Raji (cell line): Measurements from ENCODE around the gene MTHFS.

ENCODE experiments used
- POLR2A ChIP-seq: IDR thresholded peaks from 2 replicates; pipeline ENCODE4 v1.6.1; 2011; ENCODE audit warnings: low read depth, low read length, control low read depth; ENCODE audit not compliant: insufficient read depth

Gene MTHFS

DNA sequence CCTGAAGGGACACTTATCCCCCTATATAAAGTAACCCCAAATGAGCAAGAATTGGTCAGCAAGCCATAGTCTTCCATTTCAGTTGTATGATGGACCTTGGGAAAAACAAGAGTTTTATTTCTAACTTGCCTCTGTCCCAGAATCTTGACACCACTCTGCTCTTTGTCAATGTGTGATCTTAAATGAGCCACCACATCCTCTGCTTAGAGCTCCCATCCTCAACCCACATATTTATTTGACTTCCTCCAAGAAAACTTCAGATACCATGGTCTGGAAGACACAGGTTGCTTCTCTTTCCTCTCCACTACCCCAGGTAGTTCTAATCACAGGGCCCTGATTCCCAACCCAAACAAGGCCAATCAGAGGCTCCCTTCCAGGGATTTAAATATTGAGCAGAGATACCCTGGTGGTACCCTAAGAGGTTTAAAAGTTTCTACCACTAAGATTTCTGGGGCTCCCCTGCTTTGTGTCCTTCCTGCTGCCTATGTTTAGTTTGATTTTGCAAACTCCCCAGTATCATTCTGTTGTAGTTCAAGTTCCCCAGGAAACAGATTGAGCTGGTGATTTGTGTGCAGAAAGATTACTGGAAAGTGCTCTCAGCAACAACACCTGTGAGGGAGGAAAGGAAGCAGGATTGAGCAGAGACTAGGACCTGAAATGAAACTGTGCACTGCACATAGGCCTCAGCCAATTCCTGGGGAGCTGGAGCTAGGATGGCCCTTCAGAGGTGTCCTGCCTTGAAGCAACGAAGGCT, 64.3 kb downstream of the MTHFS start:
- TF ChIP-seq POLR2A: no peak

DNA sequence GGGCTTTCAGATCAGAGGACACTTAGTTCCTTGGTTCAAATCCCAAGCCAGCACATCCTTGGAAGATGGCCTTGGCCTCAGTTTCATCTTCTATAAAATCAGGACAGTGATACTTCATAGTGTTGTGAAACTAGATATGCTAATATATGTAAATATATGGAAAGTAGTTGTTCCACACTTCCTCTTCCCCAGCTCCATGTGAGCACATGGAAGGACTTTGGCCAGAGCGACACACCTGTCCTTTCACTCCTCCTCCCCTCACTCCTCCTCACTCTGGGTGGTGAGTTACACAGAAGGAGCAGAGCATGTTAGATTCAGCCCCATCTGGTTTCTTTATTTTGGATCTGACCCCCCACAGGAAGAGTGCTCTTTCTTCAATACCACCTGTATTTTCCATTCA, 65.2 kb downstream of the MTHFS start:
- no peak for TF ChIP-seq POLR2A

DNA sequence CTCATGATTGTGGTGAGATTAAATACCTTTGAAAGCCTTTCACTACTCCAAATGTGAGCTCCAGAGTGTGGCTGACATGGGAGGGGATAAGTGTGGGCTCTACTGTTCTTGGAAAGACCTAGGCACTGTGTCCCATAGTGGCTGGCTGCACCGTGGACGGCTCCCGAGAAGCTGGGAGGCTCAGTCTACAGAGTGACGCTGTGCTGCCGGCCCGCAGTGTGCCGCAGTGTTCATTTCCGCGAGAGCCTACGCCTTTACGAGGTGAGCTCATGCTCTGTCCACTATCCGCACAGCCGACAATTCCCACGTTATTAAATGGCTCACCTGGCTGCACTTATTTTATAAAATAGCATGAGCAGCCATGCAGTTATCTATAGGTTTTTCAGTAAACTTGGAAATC, 66.9 kb downstream of the MTHFS start:
- no peak for TF ChIP-seq POLR2A

GRCh38 chr15:79828447-79828846, 68.4 kb downstream of the MTHFS start:
- TF ChIP-seq POLR2A: no peak

GRCh38 chr15:79826800-79827199, 70.0 kb downstream of the MTHFS start:
- TF ChIP-seq POLR2A: no peak

GRCh38 chr15:79824136-79824701, 72.6 kb downstream of the MTHFS start:
- no peak for TF ChIP-seq POLR2A

DNA sequence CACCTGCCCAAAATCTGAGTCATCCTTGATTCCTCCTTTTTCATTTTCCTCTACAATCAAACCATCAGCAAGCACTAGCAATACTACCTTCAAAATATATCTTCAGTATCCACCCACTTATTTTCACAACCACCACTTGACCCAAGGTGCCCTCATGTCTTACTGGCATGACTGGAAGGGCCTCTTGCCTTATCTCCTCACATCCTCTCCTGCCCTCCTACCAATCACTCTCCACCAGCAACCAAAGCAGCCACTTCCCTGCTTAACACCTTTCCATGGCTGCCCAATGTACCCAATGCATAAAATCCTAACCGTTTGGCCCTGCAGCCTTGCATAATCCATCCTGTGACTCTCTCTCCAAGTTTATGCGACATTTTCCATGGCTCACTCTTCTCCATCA, 76.0 kb downstream of the MTHFS start:
- no peak for TF ChIP-seq POLR2A

DNA sequence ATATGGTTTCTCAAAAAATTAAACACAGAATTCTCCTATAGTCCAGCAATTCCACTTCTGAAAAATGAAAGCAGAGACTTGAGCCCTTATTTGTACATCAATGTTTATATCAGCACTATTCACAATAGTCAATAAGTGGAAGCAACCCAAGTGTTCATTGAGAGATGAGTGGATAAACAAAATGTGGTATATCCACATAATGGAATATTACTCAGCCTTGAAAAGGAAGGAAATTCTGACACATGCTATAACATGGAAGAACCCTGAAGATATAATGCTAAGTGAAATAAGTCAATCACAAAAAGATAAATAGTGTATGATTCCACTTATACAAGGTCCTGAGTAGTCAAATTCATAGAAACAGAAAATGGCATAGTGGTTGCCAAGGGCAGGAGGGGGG, 76.6 kb downstream of the MTHFS start:
- TF ChIP-seq POLR2A: no peak

DNA sequence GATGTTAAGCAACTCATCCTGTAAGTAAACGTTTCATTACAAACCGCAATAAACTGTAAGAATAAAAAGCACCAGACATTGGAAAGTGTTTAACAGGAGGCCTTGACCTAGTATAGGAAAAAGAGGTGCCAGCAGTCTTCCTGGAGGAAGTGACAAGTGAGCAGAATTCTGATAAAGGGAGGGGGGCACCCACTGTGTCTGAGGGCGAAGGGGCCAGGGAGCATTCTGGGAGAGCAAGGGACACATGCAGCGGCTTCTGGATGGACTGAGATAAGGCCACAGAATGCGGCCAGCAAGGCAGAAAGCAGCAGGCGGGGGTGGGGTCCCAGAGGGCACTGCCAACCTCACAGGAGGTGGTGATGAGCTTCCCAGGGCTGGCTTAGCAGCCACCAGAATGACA, 80.2 kb downstream of the MTHFS start:
- TF ChIP-seq POLR2A: no peak

GRCh38 chr15:79815468-79815867, 81.3 kb downstream of the MTHFS start:
- no peak for TF ChIP-seq POLR2A

- TF ChIP-seq POLR2A: no peak
These were observed 84.3 kb downstream of the MTHFS start for GRCh38 chr15:79812541-79812940.

GRCh38 chr15:79811406-79812405, 85.1 kb downstream of the MTHFS start:
- TF ChIP-seq POLR2A: no peak

DNA sequence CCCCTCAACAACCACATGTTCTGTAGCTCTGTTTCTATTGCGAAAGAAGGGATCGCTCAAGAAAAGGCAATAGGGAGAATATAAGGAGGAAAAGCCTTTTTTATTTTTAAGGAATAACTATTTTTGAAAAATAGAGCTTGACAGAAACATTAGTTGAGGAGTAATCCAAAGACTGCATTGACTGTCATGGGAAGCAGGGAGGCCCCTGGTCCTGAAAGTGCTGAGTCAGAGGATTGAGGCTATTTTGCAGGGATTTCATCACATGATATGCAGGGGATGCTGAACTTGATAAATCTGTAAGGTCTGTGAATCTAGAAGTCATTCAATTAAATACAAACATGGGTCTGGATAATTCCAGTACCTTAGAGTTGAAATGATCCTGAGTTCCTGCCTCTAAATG, 92.0 kb downstream of the MTHFS start:
- no peak for TF ChIP-seq POLR2A

DNA sequence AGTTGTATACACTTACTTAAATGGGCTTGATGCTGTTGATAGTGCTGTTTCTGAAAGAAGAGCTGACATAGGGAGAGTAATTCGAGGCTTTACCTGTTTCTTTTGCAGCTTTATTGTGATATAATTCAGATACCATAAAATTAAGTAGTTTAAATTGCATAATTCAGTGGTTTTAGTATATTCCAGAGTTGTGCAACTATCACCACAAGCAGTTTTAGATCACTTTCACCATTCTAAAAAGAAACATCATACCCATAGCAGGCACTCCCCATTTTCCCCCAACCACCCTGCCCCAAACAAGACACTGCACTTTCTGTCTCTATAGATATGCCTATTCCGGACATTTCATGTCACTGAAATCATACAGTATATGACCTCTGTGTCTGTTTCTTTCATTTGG, 98.5 kb downstream of the MTHFS start:
- no peak for TF ChIP-seq POLR2A
